ENCODE data around the gene ANKS6. TPM values are rescaled to one million over a fixed set of nuclear protein-coding genes. Genes with fewer than 3 reads are reported as not detected.

Gene ANKS6
- total RNA-seq, 2 experiments from 2014 or later = 16.6 to 16.9 TPM

GRCh38 chr9:98809311-98810101 lies 13.2 kb upstream of the ANKS6 start:
- no peak for DNase-seq
- ChIA-PET POLR2A (no interaction called here), CTCF (interaction anchor here (0.9 to 3.6 kb wide), 5 partner anchors 13 to 189 kb away, joined by 3 to 18 read pairs (median 5); no protein-coding TSS in a partner anchor)
- Mint-ChIP-seq H3K4me3 (peak overlapping the region; percentile 82), H3K27me3 (no peaks in the 10 kb centered on the region), H3K36me3 (ENCODE audit: low read depth) (peaks cover 8% of the 10 kb centered on the region), H3K27ac (no peak overlapping the region), H3K4me1 (ENCODE audit: low read depth) (peaks cover 25% of the 10 kb centered on the region), H3K9me3 (peaks cover 3% of the 10 kb centered on the region)
- no peak for TF ChIP-seq CTCF (IDR thresholded peaks at IDR 0.05)
- ATAC-seq = no peak
- intact Hi-C loops (cut with micrococcal nuclease) = no loop called here

DNA sequence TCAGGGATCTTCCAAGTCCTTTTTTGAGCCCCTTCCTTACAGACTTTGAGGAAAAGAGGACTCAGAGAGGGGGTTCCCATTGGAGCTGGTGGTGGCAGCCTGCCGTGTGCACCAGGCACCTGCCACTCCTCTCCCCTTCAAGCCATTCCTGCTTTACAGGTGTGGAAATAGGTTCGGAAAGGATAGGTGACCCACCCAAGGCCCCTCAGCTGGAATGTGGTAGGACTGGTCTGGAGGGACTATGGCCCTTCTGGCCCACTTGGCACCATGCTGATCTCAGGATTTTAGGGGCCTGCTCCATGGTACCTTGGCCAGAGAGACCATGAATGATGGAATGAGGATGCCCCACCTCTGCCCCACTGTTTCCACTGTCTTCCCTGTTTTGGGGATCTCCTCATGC lies 12.5 kb upstream of the ANKS6 start:
- H3K36me3 Mint-ChIP-seq (ENCODE audit: low read depth) = peaks cover 5% of the 10 kb centered on the region
- no peak for ATAC-seq
- POLR2A ChIA-PET = interaction anchor here (0.8 kb wide), 1 partner anchor 234 kb away, joined by 3 read pairs; no protein-coding TSS in a partner anchor

DNA sequence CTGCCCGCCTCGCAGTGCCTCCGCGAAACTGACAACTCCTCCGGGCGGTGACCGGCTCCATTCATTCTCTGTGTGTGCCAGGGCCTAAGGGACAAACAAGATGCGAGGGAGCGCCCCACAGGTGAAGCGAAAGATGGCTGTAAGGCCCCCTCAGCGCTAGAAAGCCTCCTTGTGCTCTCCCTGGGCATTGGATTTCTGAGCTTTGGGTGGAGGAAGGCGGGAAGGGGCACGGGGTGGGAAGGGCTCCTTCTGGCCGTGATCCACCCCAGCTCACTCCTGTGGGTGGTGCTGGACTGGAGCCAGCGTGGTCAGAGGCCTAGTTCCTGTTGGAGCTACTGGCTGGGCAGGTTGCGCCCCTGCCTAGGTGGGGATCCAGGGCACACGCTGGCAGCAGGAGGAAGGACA lies 12.1 kb upstream of the ANKS6 start:
- peak; percentile 32 for DNase-seq
- H3K27ac Mint-ChIP-seq = no peak overlapping the region
- peaks cover 25% of the 10 kb centered on the region for H3K4me1 Mint-ChIP-seq (ENCODE audit: low read depth)
- peaks cover under 1% of the 10 kb centered on the region for H3K27me3 Mint-ChIP-seq
- intact Hi-C loops (cut with micrococcal nuclease) = no loop called here
- TF ChIP-seq CTCF (IDR thresholded peaks at IDR 0.05) = no peak
- POLR2A ChIA-PET = interaction anchor here (0.8 to 1.0 kb wide), 3 partner anchors 17 to 552 kb away, joined by 3 read pairs; no protein-coding TSS in a partner anchor
- peaks cover 3% of the 10 kb centered on the region for H3K9me3 Mint-ChIP-seq
- ATAC-seq = peak; percentile 15
- CTCF ChIA-PET = interaction anchor here (0.7 to 3.6 kb wide), 9 partner anchors 15 to 333 kb away, joined by 3 to 18 read pairs (median 5); no protein-coding TSS in a partner anchor
- peaks cover 5% of the 10 kb centered on the region for H3K36me3 Mint-ChIP-seq (ENCODE audit: low read depth)
- peak overlapping the region; percentile 82 for H3K4me3 Mint-ChIP-seq

More for the DNA sequence above, 12.5 kb upstream of the ANKS6 start:
- H3K27ac Mint-ChIP-seq = no peak overlapping the region
- H3K9me3 Mint-ChIP-seq = peaks cover 3% of the 10 kb centered on the region
- CTCF ChIA-PET = interaction anchor here (1.1 to 3.6 kb wide), 6 partner anchors 18 to 333 kb away, joined by 3 to 18 read pairs (median 4); no protein-coding TSS in a partner anchor
- peak overlapping the region; percentile 82 for H3K4me3 Mint-ChIP-seq
- DNase-seq = no peak
- peaks cover 25% of the 10 kb centered on the region for H3K4me1 Mint-ChIP-seq (ENCODE audit: low read depth)
- H3K27me3 Mint-ChIP-seq = no peaks in the 10 kb centered on the region
- no peak for TF ChIP-seq CTCF (IDR thresholded peaks at IDR 0.05)
- intact Hi-C loops (cut with micrococcal nuclease) = no loop called here

GRCh38 chr9:98807814-98808195 lies 11.4 kb upstream of the ANKS6 start:
- Mint-ChIP-seq H3K9me3 (no peaks in the 10 kb centered on the region), H3K4me1 (ENCODE audit: low read depth) (peaks cover 25% of the 10 kb centered on the region), H3K27me3 (peaks cover 2% of the 10 kb centered on the region), H3K36me3 (ENCODE audit: low read depth) (peaks cover 3% of the 10 kb centered on the region), H3K4me3 (peak overlapping the region; percentile 82), H3K27ac (peak overlapping the region; percentile 50)
- no peak for TF ChIP-seq CTCF (IDR thresholded peaks at IDR 0.05)
- POLR2A ChIA-PET = interaction anchor here (0.8 to 1.0 kb wide), 3 partner anchors 16 to 552 kb away, joined by 3 read pairs; no protein-coding TSS in a partner anchor
- ATAC-seq (peak; percentile 29), DNase-seq (peak; percentile 44)
- intact Hi-C loops (cut with micrococcal nuclease) = no loop called here
- CTCF ChIA-PET = interaction anchor here (0.7 to 3.6 kb wide), 7 partner anchors 15 to 334 kb away, joined by 3 to 18 read pairs (median 6); no protein-coding TSS in a partner anchor
